ENCODE measurements around the gene PDP2. TPM values are rescaled to one million over a fixed set of nuclear protein-coding genes. Genes with fewer than 3 reads are reported as not detected.

PDP2 gene
- polyA plus RNA-seq, 1 donor (not counting 4 experiments of a cell fraction or from before 2014, with no cell fraction given) = 18.5 TPM

GRCh38 chr16:66848172-66848571 is 32.1 kb upstream of the PDP2 start:
- TF ChIP-seq CTCF (optimal IDR thresholded peaks at IDR 0.05 in 1 of 3, IDR thresholded peaks at IDR 0.05 in 1 of 3, conservative IDR thresholded peaks at IDR 0.05 in 1 of 3; ENCODE audit: extremely low read depth in 1 of 3, insufficient read depth in 2 of 3, low read length in 3 of 3) (no peak), EZH2 (IDR thresholded peaks at IDR 0.05; ENCODE audit: low read length) (no peak)
- Histone ChIP-seq H3K4me2 (ENCODE audit: control insufficient read depth, extremely low read depth, insufficient read depth, low read depth, low read length) (no peak overlapping the region), H2AFZ (ENCODE audit: control insufficient read depth, low read length) (no peak overlapping the region), H3K9me1 (ENCODE audit: control insufficient read depth, extremely low read depth, insufficient read depth, low read length) (no peaks in the 10 kb centered on the region), H3K36me3 (ENCODE audit: control insufficient read depth in 2 of 2, extremely low read depth in 1 of 2, insufficient read depth in 2 of 2, low read length in 2 of 2) (no peaks in the 10 kb centered on the region), H4K20me1 (ENCODE audit: control insufficient read depth, extremely low read depth, insufficient read depth, low read length) (no peaks in the 10 kb centered on the region), H3K4me3 (ENCODE audit: control insufficient read depth in 2 of 3, extremely low read depth in 1 of 3, insufficient read depth in 2 of 3, low read depth in 1 of 3, low read length in 3 of 3) (no peak overlapping the region), H3K4me1 (ENCODE audit: control insufficient read depth, extremely low read depth, insufficient read depth, low read length) (no peaks in the 10 kb centered on the region), H3K27me3 (ENCODE audit: control insufficient read depth, extremely low read depth, insufficient read depth, low read length) (peaks cover 63% of the 10 kb centered on the region), H3K27ac (ENCODE audit: control insufficient read depth, insufficient read depth, low read length) (no peak overlapping the region), H3K79me2 (ENCODE audit: control insufficient read depth, insufficient read depth, low read length) (no peaks in the 10 kb centered on the region), H3K9ac (ENCODE audit: control insufficient read depth, extremely low read depth, insufficient read depth, low read length) (no peak overlapping the region), H3K9me3 (ENCODE audit: control insufficient read depth, low read depth, low read length) (no peaks in the 10 kb centered on the region)
- no peak for DNase-seq (ENCODE audit: low read depth, low spot score)
- no peak for FAIRE-seq
- dilution Hi-C loops (cut with MboI; ENCODE audit: extremely low pct_ligation_motif_present, low sequenced_read_pairs) = no loop called here

DNA sequence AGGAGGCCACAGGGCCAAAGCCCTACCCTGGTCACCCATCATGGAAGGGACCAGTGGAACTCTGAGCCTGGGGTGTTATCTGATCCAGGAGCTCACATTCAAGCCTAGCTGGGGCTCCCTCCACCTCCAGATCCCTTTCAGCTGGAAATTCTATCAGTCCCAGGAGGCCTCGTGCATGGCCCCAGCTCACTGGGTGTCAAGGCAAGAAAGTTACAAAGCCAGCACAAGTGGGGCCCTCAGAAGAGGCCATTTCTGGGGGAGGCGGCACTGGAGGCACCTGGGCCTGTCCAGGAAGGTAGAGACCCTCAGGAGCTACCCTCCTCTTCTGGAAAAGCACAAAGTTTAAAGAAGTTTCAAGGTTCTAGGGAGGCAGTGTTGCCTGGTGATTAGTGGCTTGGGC is 31.3 kb upstream of the PDP2 start:
- FAIRE-seq = no peak
- Histone ChIP-seq H4K20me1 (ENCODE audit: control insufficient read depth, extremely low read depth, insufficient read depth, low read length) (no peaks in the 10 kb centered on the region), H3K79me2 (ENCODE audit: control insufficient read depth, insufficient read depth, low read length) (no peaks in the 10 kb centered on the region), H3K27me3 (ENCODE audit: control insufficient read depth, extremely low read depth, insufficient read depth, low read length) (peaks cover 55% of the 10 kb centered on the region), H3K9me1 (ENCODE audit: control insufficient read depth, extremely low read depth, insufficient read depth, low read length) (no peaks in the 10 kb centered on the region), H3K4me1 (ENCODE audit: control insufficient read depth, extremely low read depth, insufficient read depth, low read length) (no peaks in the 10 kb centered on the region), H2AFZ (ENCODE audit: control insufficient read depth, low read length) (no peak overlapping the region), H3K4me2 (ENCODE audit: control insufficient read depth, extremely low read depth, insufficient read depth, low read depth, low read length) (no peak overlapping the region), H3K9me3 (ENCODE audit: control insufficient read depth, low read depth, low read length) (no peaks in the 10 kb centered on the region), H3K9ac (ENCODE audit: control insufficient read depth, extremely low read depth, insufficient read depth, low read length) (no peak overlapping the region), H3K36me3 (ENCODE audit: control insufficient read depth in 2 of 2, extremely low read depth in 1 of 2, insufficient read depth in 2 of 2, low read length in 2 of 2) (no peaks in the 10 kb centered on the region), H3K27ac (ENCODE audit: control insufficient read depth, insufficient read depth, low read length) (no peak overlapping the region), H3K4me3 (ENCODE audit: control insufficient read depth in 2 of 3, extremely low read depth in 1 of 3, insufficient read depth in 2 of 3, low read depth in 1 of 3, low read length in 3 of 3) (no peak overlapping the region)
- TF ChIP-seq CTCF (optimal IDR thresholded peaks at IDR 0.05 in 1 of 3, IDR thresholded peaks at IDR 0.05 in 1 of 3, conservative IDR thresholded peaks at IDR 0.05 in 1 of 3; ENCODE audit: extremely low read depth in 1 of 3, insufficient read depth in 2 of 3, low read length in 3 of 3) (no peak), EZH2 (IDR thresholded peaks at IDR 0.05; ENCODE audit: low read length) (no peak)
- no peak for DNase-seq (ENCODE audit: low read depth, low spot score)
- dilution Hi-C loops (cut with MboI; ENCODE audit: extremely low pct_ligation_motif_present, low sequenced_read_pairs) = no loop called here
